Measurements from ENCODE around the gene IRF8.
"Not testable (repeated sequence)": the region's sequence is repeated elsewhere in the genome, so short reads cannot be mapped to it uniquely, and the experiment has no call there.

IRF8 gene

DNA sequence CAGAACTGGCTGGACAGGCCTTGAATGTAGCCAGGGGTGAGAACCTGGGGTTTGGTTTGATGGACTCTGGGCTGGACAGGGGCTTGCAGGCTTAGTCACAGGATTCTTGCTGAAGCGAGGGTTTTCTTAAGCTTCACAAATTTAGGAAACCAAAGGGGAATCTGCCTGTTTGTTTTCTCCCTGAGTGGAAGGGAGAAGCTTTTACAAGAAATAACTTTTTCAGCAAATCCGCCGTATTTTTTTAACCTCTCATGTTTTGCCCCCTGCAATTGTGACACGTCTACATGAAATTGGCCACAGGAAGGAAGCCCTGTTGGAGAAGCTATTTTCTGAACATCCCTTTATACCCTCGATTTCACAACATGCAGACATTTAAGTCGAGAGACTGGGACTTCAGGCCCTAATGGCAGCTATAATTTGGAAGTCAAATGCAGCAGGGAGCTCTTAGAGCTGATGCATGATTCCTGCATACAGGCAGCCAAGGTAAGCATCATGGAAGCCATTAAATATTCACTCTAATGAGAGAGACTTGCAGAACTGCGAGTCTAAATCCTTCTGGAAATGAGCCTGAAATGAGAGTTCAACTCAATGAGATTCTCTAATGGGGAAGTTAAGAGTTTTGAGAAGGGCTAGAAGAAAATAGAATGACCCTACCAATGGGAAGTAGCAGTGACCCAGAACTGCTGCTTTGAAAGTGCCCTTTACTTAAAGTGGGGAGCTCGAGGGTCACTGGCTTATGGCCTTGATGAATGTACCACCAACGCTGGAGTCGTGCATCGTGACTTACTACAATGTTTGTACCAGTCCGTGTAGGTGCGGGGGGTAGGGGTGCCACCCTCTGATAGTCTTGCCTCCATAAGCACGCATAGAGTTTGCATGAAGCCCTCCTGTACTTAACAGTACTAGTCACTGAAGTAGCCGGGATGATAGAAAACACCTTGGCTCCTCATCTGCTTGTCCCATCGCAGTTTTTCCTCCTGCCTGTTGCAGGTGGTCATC is 45.1 kb upstream of the IRF8 start:
- no peaks in the 10 kb centered on the region for H3K36me3 ChIP-seq (ENCODE audit: control insufficient read depth, insufficient read depth, low read length)
- no peaks in the 10 kb centered on the region for H3K79me2 ChIP-seq (ENCODE audit: control insufficient read depth, insufficient read depth, low read length)
- no peak overlapping the region for H3K23ac ChIP-seq (ENCODE audit: low read length)
- H2BK15ac ChIP-seq (replicated peaks; ENCODE audit: low read depth) = no peak overlapping the region
- no peak overlapping the region for H4K5ac ChIP-seq (ENCODE audit: low read length)
- WGBS (ENCODE audit: extremely low coverage, insufficient coverage, low lambda C conversion rate) = no CpG with 5 or more reads among the region's 16 CpGs
- H3K4me3 ChIP-seq (ENCODE audit: low read length) = no peak overlapping the region
- DNase-seq = no peak
- H3K56ac ChIP-seq (ENCODE audit: low read length) = no peak overlapping the region
- H3K4me1 ChIP-seq (ENCODE audit: control insufficient read depth, low read depth, low read length) = no peaks in the 10 kb centered on the region
- no peak overlapping the region for H2AK5ac ChIP-seq (ENCODE audit: low read length)
- H3K18ac ChIP-seq (ENCODE audit: low read length) = no peak overlapping the region
- no peak overlapping the region for H3K4ac ChIP-seq (ENCODE audit: low read depth, low read length)
- H3K9ac ChIP-seq (ENCODE audit: low read length) = no peak overlapping the region
- no peaks in the 10 kb centered on the region for H3K79me1 ChIP-seq (ENCODE audit: low read length)
- H3K27ac ChIP-seq (ENCODE audit: low read depth, low read length) = no peak overlapping the region
- H3K4me2 ChIP-seq (ENCODE audit: low read length) = no peak overlapping the region
- no peak overlapping the region for H4K8ac ChIP-seq (ENCODE audit: low read depth, low read length)
- H2BK120ac ChIP-seq (ENCODE audit: low read depth, low read length) = no peak overlapping the region
- no peak overlapping the region for H2BK5ac ChIP-seq (ENCODE audit: low read length)
- H3K27me3 ChIP-seq (ENCODE audit: insufficient read depth, low read length, poor library complexity) = no peaks in the 10 kb centered on the region

DNA sequence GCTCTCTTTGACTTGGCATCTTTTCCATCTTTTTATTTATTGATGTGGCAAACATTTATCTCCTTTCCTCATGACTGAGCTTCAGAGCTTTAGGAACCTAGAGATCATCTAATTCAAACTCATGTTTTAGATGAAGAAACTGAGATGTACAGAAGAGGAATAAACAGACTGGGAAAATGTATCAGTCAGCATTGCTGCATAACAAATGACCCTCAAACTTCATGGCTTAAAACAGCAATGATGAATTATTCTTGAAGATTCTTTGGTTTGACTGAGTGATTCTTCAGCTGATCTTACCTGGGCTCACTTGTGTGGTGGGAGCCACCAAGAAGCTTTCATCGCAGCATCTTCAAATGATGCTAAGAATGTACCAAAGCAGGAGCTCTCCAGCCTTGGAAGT is 44.0 kb upstream of the IRF8 start:
- H3K4me3 ChIP-seq (ENCODE audit: low read length) = no peak overlapping the region
- no peak overlapping the region for H3K18ac ChIP-seq (ENCODE audit: low read length)
- no peak overlapping the region for H3K4ac ChIP-seq (ENCODE audit: low read depth, low read length)
- no peak overlapping the region for H3K27ac ChIP-seq (ENCODE audit: low read depth, low read length)
- no peaks in the 10 kb centered on the region for H3K79me1 ChIP-seq (ENCODE audit: low read length)
- DNase-seq = no peak
- H3K36me3 ChIP-seq (ENCODE audit: control insufficient read depth, insufficient read depth, low read length) = no peaks in the 10 kb centered on the region
- H3K56ac ChIP-seq (ENCODE audit: low read length) = no peak overlapping the region
- no peaks in the 10 kb centered on the region for H3K79me2 ChIP-seq (ENCODE audit: control insufficient read depth, insufficient read depth, low read length)
- no peak overlapping the region for H2AK5ac ChIP-seq (ENCODE audit: low read length)
- H3K4me2 ChIP-seq (ENCODE audit: low read length) = no peak overlapping the region
- H3K27me3 ChIP-seq (ENCODE audit: insufficient read depth, low read length, poor library complexity) = no peaks in the 10 kb centered on the region
- no peak overlapping the region for H2BK5ac ChIP-seq (ENCODE audit: low read length)
- no peak overlapping the region for H2BK120ac ChIP-seq (ENCODE audit: low read depth, low read length)
- H3K4me1 ChIP-seq (ENCODE audit: control insufficient read depth, low read depth, low read length) = no peaks in the 10 kb centered on the region
- H4K5ac ChIP-seq (ENCODE audit: low read length) = no peak overlapping the region
- H3K9ac ChIP-seq (ENCODE audit: low read length) = no peak overlapping the region
- no peak overlapping the region for H3K23ac ChIP-seq (ENCODE audit: low read length)
- H2BK15ac ChIP-seq (replicated peaks; ENCODE audit: low read depth) = no peak overlapping the region
- no peak overlapping the region for H4K8ac ChIP-seq (ENCODE audit: low read depth, low read length)
- no CpG with 5 or more reads among the region's 1 CpG for WGBS (ENCODE audit: extremely low coverage, insufficient coverage, low lambda C conversion rate)

DNA sequence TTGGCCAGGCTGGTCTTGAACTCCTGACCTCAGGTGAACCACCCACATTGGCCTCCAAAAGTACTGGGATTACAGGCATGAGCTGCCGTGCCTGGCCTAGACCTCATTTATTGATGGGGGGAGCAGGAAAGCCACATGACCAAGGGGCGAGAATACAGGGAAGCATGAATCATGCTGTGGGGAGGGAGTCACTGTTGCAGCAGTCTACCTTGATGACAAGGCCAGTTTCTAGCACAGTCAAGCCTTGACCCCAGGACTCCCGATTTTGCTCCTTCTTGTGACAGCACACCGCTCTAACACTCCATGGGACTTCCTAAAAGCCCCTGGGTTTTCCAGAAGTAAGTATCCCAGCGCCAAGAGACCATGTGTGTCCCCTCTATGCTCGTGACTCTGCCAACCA is 42.9 kb upstream of the IRF8 start:
- H3K79me1 ChIP-seq (ENCODE audit: low read length) = no peaks in the 10 kb centered on the region
- no peak overlapping the region for H3K4ac ChIP-seq (ENCODE audit: low read depth, low read length)
- WGBS (ENCODE audit: extremely low coverage, insufficient coverage, low lambda C conversion rate) = no CpG with 5 or more reads among the region's 6 CpGs
- no peak overlapping the region for H4K5ac ChIP-seq (ENCODE audit: low read length)
- H3K36me3 ChIP-seq (ENCODE audit: control insufficient read depth, insufficient read depth, low read length) = no peaks in the 10 kb centered on the region
- no peaks in the 10 kb centered on the region for H3K79me2 ChIP-seq (ENCODE audit: control insufficient read depth, insufficient read depth, low read length)
- no peak overlapping the region for H2BK120ac ChIP-seq (ENCODE audit: low read depth, low read length)
- no peak overlapping the region for H3K23ac ChIP-seq (ENCODE audit: low read length)
- no peak overlapping the region for H3K18ac ChIP-seq (ENCODE audit: low read length)
- no peak overlapping the region for H3K9ac ChIP-seq (ENCODE audit: low read length)
- H3K4me1 ChIP-seq (ENCODE audit: control insufficient read depth, low read depth, low read length) = no peaks in the 10 kb centered on the region
- H3K4me3 ChIP-seq (ENCODE audit: low read length) = no peak overlapping the region
- H3K27ac ChIP-seq (ENCODE audit: low read depth, low read length) = no peak overlapping the region
- H3K56ac ChIP-seq (ENCODE audit: low read length) = no peak overlapping the region
- H2AK5ac ChIP-seq (ENCODE audit: low read length) = no peak overlapping the region
- DNase-seq = no peak
- H2BK5ac ChIP-seq (ENCODE audit: low read length) = no peak overlapping the region
- H2BK15ac ChIP-seq (replicated peaks; ENCODE audit: low read depth) = no peak overlapping the region
- no peak overlapping the region for H3K4me2 ChIP-seq (ENCODE audit: low read length)
- no peak overlapping the region for H4K8ac ChIP-seq (ENCODE audit: low read depth, low read length)
- H3K27me3 ChIP-seq (ENCODE audit: insufficient read depth, low read length, poor library complexity) = no peaks in the 10 kb centered on the region

DNA sequence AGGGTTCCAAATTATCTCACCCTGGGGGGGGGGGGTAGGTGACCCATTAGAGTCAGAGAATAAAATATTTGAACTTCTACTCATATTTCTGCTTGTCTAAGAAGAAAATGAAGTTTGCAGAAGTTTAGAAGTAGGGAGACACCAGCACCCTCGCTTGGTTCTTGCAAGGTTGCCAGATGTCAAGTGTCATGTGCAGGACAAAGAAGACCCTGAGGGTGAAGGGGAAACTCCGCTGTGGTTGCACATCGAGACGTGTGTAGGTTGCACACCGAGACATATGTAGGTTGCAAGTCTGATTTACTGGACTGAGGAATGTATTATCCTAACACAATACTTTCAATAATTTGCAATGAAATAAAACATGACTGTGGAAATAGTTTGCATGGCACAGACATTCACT is 42.4 kb upstream of the IRF8 start:
- Histone ChIP-seq H3K4me3 (ENCODE audit: low read length) (no peak overlapping the region), H3K9ac (ENCODE audit: low read length) (no peak overlapping the region), H2BK120ac (ENCODE audit: low read depth, low read length) (no peak overlapping the region), H3K27ac (ENCODE audit: low read depth, low read length) (no peak overlapping the region), H3K4ac (ENCODE audit: low read depth, low read length) (no peak overlapping the region), H2BK5ac (ENCODE audit: low read length) (no peak overlapping the region), H3K56ac (ENCODE audit: low read length) (no peak overlapping the region), H4K8ac (ENCODE audit: low read depth, low read length) (no peak overlapping the region), H3K27me3 (ENCODE audit: insufficient read depth, low read length, poor library complexity) (no peaks in the 10 kb centered on the region), H4K5ac (ENCODE audit: low read length) (no peak overlapping the region), H3K4me2 (ENCODE audit: low read length) (no peak overlapping the region), H3K79me2 (ENCODE audit: control insufficient read depth, insufficient read depth, low read length) (no peaks in the 10 kb centered on the region), H3K36me3 (ENCODE audit: control insufficient read depth, insufficient read depth, low read length) (no peaks in the 10 kb centered on the region), H3K18ac (ENCODE audit: low read length) (no peak overlapping the region), H3K79me1 (ENCODE audit: low read length) (no peaks in the 10 kb centered on the region), H3K4me1 (ENCODE audit: control insufficient read depth, low read depth, low read length) (no peaks in the 10 kb centered on the region), H3K23ac (ENCODE audit: low read length) (no peak overlapping the region), H2BK15ac (replicated peaks; ENCODE audit: low read depth) (no peak overlapping the region), H2AK5ac (ENCODE audit: low read length) (no peak overlapping the region)
- no CpG with 5 or more reads among the region's 5 CpGs for WGBS (ENCODE audit: extremely low coverage, insufficient coverage, low lambda C conversion rate)
- DNase-seq = no peak

DNA sequence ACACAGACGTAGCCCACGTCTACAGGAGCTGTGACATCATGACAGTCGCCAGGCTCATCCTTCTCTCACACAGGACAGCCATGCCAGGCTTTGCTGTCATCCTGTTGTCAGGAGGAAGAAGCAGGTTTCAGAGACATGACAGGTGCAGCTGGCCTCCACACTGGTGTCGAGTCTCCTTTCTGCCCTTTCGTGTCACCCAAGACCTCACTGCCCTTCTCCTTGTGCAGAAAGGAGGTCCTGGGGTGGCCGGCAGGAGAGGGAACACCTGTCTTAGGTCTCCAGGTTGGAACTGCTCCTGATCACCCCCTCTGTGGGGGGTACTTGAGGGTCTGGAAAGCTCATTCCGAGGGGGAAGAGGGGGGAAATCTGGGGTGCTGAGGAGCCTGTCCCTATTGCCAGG is 41.6 kb upstream of the IRF8 start:
- H3K4me2 ChIP-seq (ENCODE audit: low read length) = no peak overlapping the region
- no peaks in the 10 kb centered on the region for H3K27me3 ChIP-seq (ENCODE audit: insufficient read depth, low read length, poor library complexity)
- no peaks in the 10 kb centered on the region for H3K36me3 ChIP-seq (ENCODE audit: control insufficient read depth, insufficient read depth, low read length)
- H3K79me2 ChIP-seq (ENCODE audit: control insufficient read depth, insufficient read depth, low read length) = no peaks in the 10 kb centered on the region
- H2AK5ac ChIP-seq (ENCODE audit: low read length) = no peak overlapping the region
- H3K4me1 ChIP-seq (ENCODE audit: control insufficient read depth, low read depth, low read length) = no peaks in the 10 kb centered on the region
- H2BK5ac ChIP-seq (ENCODE audit: low read length) = no peak overlapping the region
- H3K4me3 ChIP-seq (ENCODE audit: low read length) = no peak overlapping the region
- DNase-seq = no peak
- no peak overlapping the region for H3K4ac ChIP-seq (ENCODE audit: low read depth, low read length)
- H4K5ac ChIP-seq (ENCODE audit: low read length) = no peak overlapping the region
- no peak overlapping the region for H3K23ac ChIP-seq (ENCODE audit: low read length)
- no CpG with 5 or more reads among the region's 7 CpGs for WGBS (ENCODE audit: extremely low coverage, insufficient coverage, low lambda C conversion rate)
- no peaks in the 10 kb centered on the region for H3K79me1 ChIP-seq (ENCODE audit: low read length)
- H2BK15ac ChIP-seq (replicated peaks; ENCODE audit: low read depth) = no peak overlapping the region
- no peak overlapping the region for H3K27ac ChIP-seq (ENCODE audit: low read depth, low read length)
- H4K8ac ChIP-seq (ENCODE audit: low read depth, low read length) = no peak overlapping the region
- no peak overlapping the region for H3K18ac ChIP-seq (ENCODE audit: low read length)
- H2BK120ac ChIP-seq (ENCODE audit: low read depth, low read length) = no peak overlapping the region
- H3K56ac ChIP-seq (ENCODE audit: low read length) = no peak overlapping the region
- H3K9ac ChIP-seq (ENCODE audit: low read length) = no peak overlapping the region

DNA sequence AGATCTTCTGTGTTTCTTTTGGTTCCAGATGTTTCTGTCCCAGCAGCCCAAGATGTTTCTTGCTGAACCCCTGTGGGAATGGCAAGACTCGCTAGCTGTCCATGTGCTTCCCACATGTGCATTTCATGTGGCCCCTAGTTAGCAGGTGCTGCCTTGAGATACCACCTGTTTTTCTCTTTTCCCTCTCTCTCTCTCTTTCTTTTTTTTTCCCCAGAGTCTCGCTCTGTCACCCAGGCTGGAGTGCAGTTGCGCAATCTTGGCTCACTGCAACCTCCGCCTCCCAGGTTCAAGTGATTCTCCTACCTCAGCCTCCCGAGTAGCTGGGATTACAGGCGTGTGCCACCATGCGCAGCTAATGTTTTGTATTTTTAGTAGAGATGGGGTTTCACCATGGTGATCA is 40.4 kb upstream of the IRF8 start:
- not testable (repeated sequence) for H3K27ac ChIP-seq (ENCODE audit: low read depth, low read length); H3K4me3 ChIP-seq (ENCODE audit: low read length); H4K8ac ChIP-seq (ENCODE audit: low read depth, low read length); H3K4me1 ChIP-seq (ENCODE audit: control insufficient read depth, low read depth, low read length); H3K18ac ChIP-seq (ENCODE audit: low read length); H2AK5ac ChIP-seq (ENCODE audit: low read length); H3K56ac ChIP-seq (ENCODE audit: low read length); H2BK120ac ChIP-seq (ENCODE audit: low read depth, low read length); H3K9ac ChIP-seq (ENCODE audit: low read length); H2BK5ac ChIP-seq (ENCODE audit: low read length); H3K36me3 ChIP-seq (ENCODE audit: control insufficient read depth, insufficient read depth, low read length); H3K4me2 ChIP-seq (ENCODE audit: low read length); H3K23ac ChIP-seq (ENCODE audit: low read length); H3K4ac ChIP-seq (ENCODE audit: low read depth, low read length); H2BK15ac ChIP-seq (replicated peaks; ENCODE audit: low read depth); DNase-seq; H3K79me2 ChIP-seq (ENCODE audit: control insufficient read depth, insufficient read depth, low read length); H3K27me3 ChIP-seq (ENCODE audit: insufficient read depth, low read length, poor library complexity); H4K5ac ChIP-seq (ENCODE audit: low read length); H3K79me1 ChIP-seq (ENCODE audit: low read length)
- no CpG with 5 or more reads among the region's 7 CpGs for WGBS (ENCODE audit: extremely low coverage, insufficient coverage, low lambda C conversion rate)

Data from mesendoderm (in vitro differentiated cells).